H1 (cell line): Measurements from ENCODE around the gene PSMG2. TPM values are rescaled to one million over a fixed set of nuclear protein-coding genes. Genes with fewer than 3 reads are reported as not detected.

ENCODE experiments used
- BRCA1 ChIP-seq: IDR thresholded peaks from 2 replicates; pipeline ENCODE4 v1.6.1; 2012; ENCODE audit warnings: low read depth, low read length, improper control_type of control experiment
- CREB1 ChIP-seq: IDR thresholded peaks from 2 replicates; pipeline ENCODE4 v1.6.1; 2012; ENCODE audit warnings: inconsistent platforms
- polyA plus RNA-seq, 7 experiments: library from polyadenylated mRNA; depleted of rRNA in 3 of 7; stranded (reverse) in 5 of 7; unstranded in 2 of 7; fragments of >200 nt in 5 of 7; fragments of 200-250 nt in 2 of 7; gene quantifications; 1 replicate in 5 of 7; 2 replicates in 1 of 7; 4 replicates in 1 of 7; pipeline versions ENCODE4 v1.2.1 to v1.2.3, GENCODE V29; 2011 to 2013; ENCODE audit warnings: missing spikeins in 2 of 7, mixed read lengths in 2 of 7
- total RNA-seq: library from RNA; stranded (reverse); fragmentation: NEBNext Ultra II Directional; extraction: Animal tissue kit (Norgen Biotek cat#: 25700); gene quantifications from 2 replicates; pipeline ENCODE4 v1.2.1, GENCODE V29; 2021
- TF ChIP-seq, protein P1 (sequence below): IDR thresholded peaks from 2 replicates; pipeline ENCODE4 v1.6.1; 2012; ENCODE audit warnings: low read length, inconsistent platforms

PSMG2 gene
- total and polyA plus RNA-seq, 2 of the 8 experiments (the other 6 are each of a cell fraction or from before 2014, with no cell fraction given) = 52.9 to 79.3 TPM

DNA sequence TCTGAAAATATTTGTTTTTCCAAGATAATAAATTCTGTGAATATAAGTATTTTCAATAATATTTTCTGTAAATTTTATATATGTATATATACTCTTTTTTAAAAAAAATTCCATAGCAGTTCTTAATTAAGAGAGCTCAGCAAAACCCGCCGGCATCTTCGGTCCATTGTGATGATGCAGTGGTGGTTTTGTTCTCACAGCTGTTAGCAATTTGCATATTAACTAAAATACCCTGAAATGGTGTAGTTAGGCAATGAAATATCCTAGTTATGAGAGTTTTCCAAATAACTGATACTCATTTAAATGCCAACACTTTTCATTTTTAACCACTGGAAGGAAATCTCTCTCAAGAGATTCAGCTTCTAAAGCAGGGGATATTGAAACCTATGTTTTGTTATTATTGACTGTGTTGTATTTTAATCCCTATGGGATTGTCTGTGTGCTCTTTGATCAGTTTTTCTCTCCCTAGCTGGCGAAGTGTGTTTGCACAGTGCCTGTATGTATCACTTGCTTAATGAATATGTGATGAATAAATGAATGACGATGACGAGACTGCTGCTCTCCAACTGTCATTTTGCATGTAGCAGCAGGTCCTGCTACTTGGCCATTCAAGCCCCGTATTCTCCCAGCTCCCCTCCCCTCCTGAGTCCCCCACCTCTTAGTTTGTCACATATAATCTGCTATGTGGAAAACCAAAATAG is 42.4 kb downstream of the PSMG2 start (continued):
- TF ChIP-seq, protein P1, sequence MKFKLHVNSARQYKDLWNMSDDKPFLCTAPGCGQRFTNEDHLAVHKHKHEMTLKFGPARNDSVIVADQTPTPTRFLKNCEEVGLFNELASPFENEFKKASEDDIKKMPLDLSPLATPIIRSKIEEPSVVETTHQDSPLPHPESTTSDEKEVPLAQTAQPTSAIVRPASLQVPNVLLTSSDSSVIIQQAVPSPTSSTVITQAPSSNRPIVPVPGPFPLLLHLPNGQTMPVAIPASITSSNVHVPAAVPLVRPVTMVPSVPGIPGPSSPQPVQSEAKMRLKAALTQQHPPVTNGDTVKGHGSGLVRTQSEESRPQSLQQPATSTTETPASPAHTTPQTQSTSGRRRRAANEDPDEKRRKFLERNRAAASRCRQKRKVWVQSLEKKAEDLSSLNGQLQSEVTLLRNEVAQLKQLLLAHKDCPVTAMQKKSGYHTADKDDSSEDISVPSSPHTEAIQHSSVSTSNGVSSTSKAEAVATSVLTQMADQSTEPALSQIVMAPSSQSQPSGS = no peak
- TF ChIP-seq CREB1 (no peak), BRCA1 (no peak)
- TF ChIP-seq, all 59 proteins: peak for 0
